Measurements from ENCODE around the gene PSMA7.
"Not testable (repeated sequence)": the region's sequence is repeated elsewhere in the genome, so short reads cannot be mapped to it uniquely, and the experiment has no call there.

The PSMA7 gene

GRCh38 chr20:62117362-62117646 lies 25.9 kb downstream of the PSMA7 start:
- DNase-seq: no peak

- DNase-seq: no peak
These were observed 26.4 kb downstream of the PSMA7 start for GRCh38 chr20:62116558-62117361.

- DNase-seq: not testable (repeated sequence)
These were observed 27.3 kb downstream of the PSMA7 start for GRCh38 chr20:62115800-62116407.

- no peak for DNase-seq
These were observed 28.3 kb downstream of the PSMA7 start for GRCh38 chr20:62114894-62115293.

GRCh38 chr20:62112368-62112767 lies 30.8 kb downstream of the PSMA7 start:
- DNase-seq: no peak

GRCh38 chr20:62111148-62111547 lies 32.0 kb downstream of the PSMA7 start:
- DNase-seq: no peak

GRCh38 chr20:62105592-62105991 lies 37.6 kb downstream of the PSMA7 start:
- DNase-seq: no peak

GRCh38 chr20:62104791-62105345 lies 38.3 kb downstream of the PSMA7 start:
- no peak for DNase-seq

GRCh38 chr20:62104234-62104789 lies 38.9 kb downstream of the PSMA7 start:
- DNase-seq: no peak

- no peak for DNase-seq
These were observed 39.5 kb downstream of the PSMA7 start for GRCh38 chr20:62103508-62104233.

- DNase-seq: no peak
These were observed 42.1 kb downstream of the PSMA7 start for GRCh38 chr20:62101078-62101477.

GRCh38 chr20:62097881-62098407 lies 45.2 kb downstream of the PSMA7 start:
- no peak for DNase-seq

- no peak for DNase-seq
These were observed 46.5 kb downstream of the PSMA7 start for GRCh38 chr20:62096421-62097380.

GRCh38 chr20:62089393-62089792 lies 53.8 kb downstream of the PSMA7 start:
- no peak for DNase-seq

GRCh38 chr20:62088258-62089127 lies 54.7 kb downstream of the PSMA7 start:
- no peak for DNase-seq

- no peak for DNase-seq
These were observed 55.6 kb downstream of the PSMA7 start for GRCh38 chr20:62087632-62088031.

- no peak for DNase-seq
These were observed 56.0 kb downstream of the PSMA7 start for GRCh38 chr20:62087227-62087626.

All from stimulated activated naive CD4-positive, alpha-beta T cell treated with Interleukin-2 at 50 U/mL for 16 hours (primary cell).